Sigmoid colon (tissue), 7 donors: ENCODE data around the gene FAM135A. TPM values are rescaled to one million over a fixed set of nuclear protein-coding genes. Genes with fewer than 3 reads are reported as not detected.

ENCODE experiments used
- DNase-seq: peaks from one replicate; pipeline ENCODE4 v3.0.0-alpha.2; 2019
- H3K27ac ChIP-seq, 4 donors: fragments of 200-600 bp; sonication (generic); one replicate each; pipeline ENCODE4 v1.5.1; 2016 to 2019; ENCODE audit warnings: mild to moderate bottlenecking in 1 of 4
- H3K27me3 ChIP-seq, 3 donors: fragments of 200-600 bp; sonication (generic); one replicate each; pipeline ENCODE4 v1.5.1; 2019; ENCODE audit warnings: mild to moderate bottlenecking in 1 of 3
- H3K36me3 ChIP-seq, 4 donors: fragments of 200-600 bp; sonication (generic); one replicate each; pipeline ENCODE4 v1.5.1; 2016 to 2019
- H3K4me1 ChIP-seq, 4 donors: fragments of 200-600 bp; sonication (generic); one replicate each; pipeline ENCODE4 v1.5.1; 2017 to 2019
- H3K4me3 ChIP-seq, 4 donors: fragments of 200-600 bp; sonication (generic); one replicate each; pipeline ENCODE4 v1.5.1; 2017 to 2019; ENCODE audit warnings: mild to moderate bottlenecking in 2 of 4, moderate library complexity in 1 of 4
- H3K9me3 ChIP-seq, 4 donors: fragments of 200-600 bp in 3 of 4; sonication (generic) in 3 of 4; one replicate each; pipeline versions ENCODE4 v1.5.1 to v1.6.1; 2013 to 2019
- EP300 ChIP-seq, 4 donors: sonication (generic); formaldehyde crosslinking; IDR thresholded peaks; one replicate each; pipeline ENCODE4 v1.6.1; 2017; ENCODE audit warnings: antibody characterized with exemption in 4 of 4
- POLR2A ChIP-seq, 2 donors: fragments of 450-650 bp; IDR thresholded peaks; one replicate each; pipeline ENCODE4 v1.6.1; 2016; ENCODE audit warnings: antibody characterized with exemption in 2 of 2, mild to moderate bottlenecking in 2 of 2, moderate library complexity in 2 of 2
- POLR2AphosphoS5 ChIP-seq, 4 donors: sonication (generic); formaldehyde crosslinking; IDR thresholded peaks; one replicate each; pipeline ENCODE4 v1.6.1; 2017; ENCODE audit warnings: antibody characterized with exemption in 4 of 4
- WGBS, 2 donors: extraction: QIAGEN DNeasy Blood & Tissue Kit; methylation state at CpG; one replicate each; pipeline ENCODE4 v1.1.7; 2013; 5-methylcytosine and 5-hydroxymethylcytosine counted together
- intact Hi-C: fragments of 100-400 bp; cut with DNase I; formaldehyde crosslinking; loops from one replicate; pipeline ENCODE4 v1.15.1; 2023
- polyA plus RNA-seq, 3 donors: library from polyadenylated mRNA; stranded (reverse); fragments of 200-250 nt; gene quantifications; one replicate each; pipeline ENCODE4 v1.2.3, GENCODE V29; 2013
- total RNA-seq, 4 donors: library from RNA; depleted of rRNA; stranded (reverse); fragments of >200 nt; gene quantifications; one replicate each; pipeline ENCODE4 v1.1.0, GENCODE V29; 2016
- TF ChIP-seq, protein P1 (sequence below), 4 experiments: fragments of 450-650 bp in 3 of 4; fragments of 200-600 bp in 1 of 4; IDR thresholded peaks; one replicate each; pipeline ENCODE4 v1.5.1; 2016 to 2019; ENCODE audit warnings: antibody characterized with exemption in 4 of 4, mild to moderate bottlenecking in 3 of 4, moderate library complexity in 2 of 4
- donor health status: healthy with polysubstance abuse.
- donor health status: Bipolar disorder and iron deficiency.
- donor health status: healthy.

The FAM135A gene
- total and polyA plus RNA-seq, 7 donors: 15.2 to 31.7 (median 27.7) TPM

- intact Hi-C loops: no loop called here
- H3K27me3 ChIP-seq: no peaks in the 10 kb centered on the region
- H3K4me1 ChIP-seq: peaks cover 0 to 16% (median 4%) of the 10 kb centered on the region in 4 donors
- peaks cover 0 to 6% (median 0%) of the 10 kb centered on the region in 4 donors for H3K36me3 ChIP-seq
- DNase-seq: no peak
- no peak overlapping the region for H3K27ac ChIP-seq
- H3K9me3 ChIP-seq: no peaks in the 10 kb centered on the region
- TF ChIP-seq, protein P1, sequence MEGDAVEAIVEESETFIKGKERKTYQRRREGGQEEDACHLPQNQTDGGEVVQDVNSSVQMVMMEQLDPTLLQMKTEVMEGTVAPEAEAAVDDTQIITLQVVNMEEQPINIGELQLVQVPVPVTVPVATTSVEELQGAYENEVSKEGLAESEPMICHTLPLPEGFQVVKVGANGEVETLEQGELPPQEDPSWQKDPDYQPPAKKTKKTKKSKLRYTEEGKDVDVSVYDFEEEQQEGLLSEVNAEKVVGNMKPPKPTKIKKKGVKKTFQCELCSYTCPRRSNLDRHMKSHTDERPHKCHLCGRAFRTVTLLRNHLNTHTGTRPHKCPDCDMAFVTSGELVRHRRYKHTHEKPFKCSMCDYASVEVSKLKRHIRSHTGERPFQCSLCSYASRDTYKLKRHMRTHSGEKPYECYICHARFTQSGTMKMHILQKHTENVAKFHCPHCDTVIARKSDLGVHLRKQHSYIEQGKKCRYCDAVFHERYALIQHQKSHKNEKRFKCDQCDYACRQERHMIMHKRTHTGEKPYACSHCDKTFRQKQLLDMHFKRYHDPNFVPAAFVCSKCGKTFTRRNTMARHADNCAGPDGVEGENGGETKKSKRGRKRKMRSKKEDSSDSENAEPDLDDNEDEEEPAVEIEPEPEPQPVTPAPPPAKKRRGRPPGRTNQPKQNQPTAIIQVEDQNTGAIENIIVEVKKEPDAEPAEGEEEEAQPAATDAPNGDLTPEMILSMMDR (IDR thresholded peaks at IDR 0.05): no peak
- TF ChIP-seq EP300 (IDR thresholded peaks at IDR 0.05) (no peak), POLR2A (IDR thresholded peaks at IDR 0.05) (no peak), POLR2AphosphoS5 (IDR thresholded peaks at IDR 0.05) (no peak)
- no peak overlapping the region for H3K4me3 ChIP-seq
- WGBS, 2 donors: 72 to 78% methylated on average over 6 of the region's 6 CpGs
Observed at GRCh38 chr6:70563530-70563929, 150.2 kb downstream of the FAM135A start.

DNA sequence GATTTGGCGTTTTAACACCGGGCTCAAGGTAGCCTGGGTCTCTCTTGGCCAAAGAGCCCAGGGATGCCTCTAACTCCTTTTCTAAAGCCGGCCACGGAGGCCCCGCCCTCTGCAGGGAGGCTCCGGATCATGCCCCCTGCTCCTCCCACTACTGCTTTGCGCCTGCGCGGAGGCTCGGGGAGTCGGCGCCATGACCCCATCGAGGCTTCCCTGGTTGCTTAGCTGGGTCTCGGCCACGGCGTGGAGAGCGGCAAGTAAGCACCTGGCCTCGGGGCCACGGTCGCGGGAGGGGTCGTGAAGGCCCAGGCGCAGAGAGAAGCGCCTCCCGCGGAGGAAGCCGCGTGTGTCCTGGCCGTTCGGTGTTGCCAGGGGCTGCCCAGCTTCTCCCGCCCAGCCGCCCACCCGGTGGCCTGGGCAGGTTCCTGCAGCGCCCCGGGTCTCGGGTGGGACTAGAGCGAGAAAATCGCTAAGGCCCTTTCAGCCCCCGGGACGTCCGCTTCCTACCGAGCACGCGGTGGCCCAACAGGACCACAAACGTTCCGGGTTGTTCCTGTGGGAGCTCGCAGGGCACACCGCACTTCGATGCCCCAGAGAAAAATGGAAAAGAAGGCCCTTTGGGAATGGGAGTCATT is 153.6 kb downstream of the FAM135A start, which contains the start of gene SDHAF4:
TSS of gene SDHAF4 (plus strand) at position 180 of the 632 bp plus-strand sequence. CDS start at position 191, 11 bp downstream.
- Histone ChIP-seq H3K27me3 (no peaks in the 10 kb centered on the region), H3K36me3 (no peaks in the 10 kb centered on the region), H3K4me1 (peaks cover 0 to 16% (median 4%) of the 10 kb centered on the region in 4 donors), H3K9me3 (no peaks in the 10 kb centered on the region), H3K4me3 (peak within 1 kb of the TSS; percentile 71 to 84 (median 82)), H3K27ac (peak within 1 kb of the TSS; percentile 86 to 92 (median 90))
- DNase-seq: peak; percentile 96
- intact Hi-C loops: loop anchor here (5.0 kb wide), 2 partner anchors 100 to 120 kb away; partner anchors contain the start of gene SMAP1
- WGBS, 2 donors: 0 to 1% methylated on average over 49 of the region's 49 CpGs
- TF ChIP-seq POLR2A (IDR thresholded peaks at IDR 0.05) (peak; percentile 31 to 54), EP300 (IDR thresholded peaks at IDR 0.05) (no peak), POLR2AphosphoS5 (IDR thresholded peaks at IDR 0.05) (peak; percentile 78 to 90 (median 84))
- TF ChIP-seq, protein P1 (IDR thresholded peaks at IDR 0.05): peak in 1 of 4 experiments; percentile 17

GRCh38 chr6:70574643-70575042 is 161.3 kb downstream of the FAM135A start:
- Histone ChIP-seq H3K27ac (no peak overlapping the region), H3K4me3 (no peak overlapping the region), H3K27me3 (no peaks in the 10 kb centered on the region), H3K4me1 (no peaks in the 10 kb centered on the region), H3K36me3 (peaks cover 0 to 5% (median 1%) of the 10 kb centered on the region in 4 donors), H3K9me3 (no peaks in the 10 kb centered on the region)
- DNase-seq: no peak
- no peak for TF ChIP-seq POLR2A (IDR thresholded peaks at IDR 0.05)
- TF ChIP-seq, protein P1 (IDR thresholded peaks at IDR 0.05): no peak
- no peak for TF ChIP-seq POLR2AphosphoS5 (IDR thresholded peaks at IDR 0.05)
- no peak for TF ChIP-seq EP300 (IDR thresholded peaks at IDR 0.05)
- intact Hi-C loops: no loop called here
- 99% methylated on average over 2 of the region's 2 CpGs for WGBS, 2 donors

GRCh38 chr6:70575899-70576495 is 162.7 kb downstream of the FAM135A start:
- WGBS, 2 donors: 24 to 61% methylated on average over 7 of the region's 7 CpGs
- DNase-seq: no peak
- intact Hi-C loops: no loop called here

More at GRCh38 chr6:70575899-70576495, 162.7 kb downstream of the FAM135A start:
- Histone ChIP-seq H3K9me3 (no peaks in the 10 kb centered on the region), H3K4me3 (no peak overlapping the region), H3K4me1 (no peaks in the 10 kb centered on the region), H3K27ac (no peak overlapping the region), H3K27me3 (no peaks in the 10 kb centered on the region), H3K36me3 (peaks cover 0 to 18% (median 8%) of the 10 kb centered on the region in 4 donors)
- TF ChIP-seq POLR2A (IDR thresholded peaks at IDR 0.05) (no peak), EP300 (IDR thresholded peaks at IDR 0.05) (no peak), POLR2AphosphoS5 (IDR thresholded peaks at IDR 0.05) (no peak)
- TF ChIP-seq, protein P1 (IDR thresholded peaks at IDR 0.05): no peak
